Endothelial cell of umbilical vein (primary cell): Measurements from ENCODE around the gene EIF4E. TPM values are rescaled to one million over a fixed set of nuclear protein-coding genes. Genes with fewer than 3 reads are reported as not detected.

Experiments
- BruUV-seq: library from RNA; stranded (reverse); fragments of 400-500 nt; replicated peaks from 2 replicates; lab custom pipeline; 2021; lab: Mats Ljungman, UMichigan
- CTCF ChIA-PET: fragments of 300-600, 350-600 bp; sonication (Branson Sonifier 250); formaldehyde crosslinking; loops from one replicate; lab custom pipeline; 2021; ENCODE audit warnings: antibody characterized with exemption, inconsistent platforms; lab: Charles Lee
- POLR2A ChIA-PET: fragments of 300-600, 350-600 bp; sonication (Branson Sonifier 250); formaldehyde crosslinking; loops from one replicate; lab custom pipeline; 2021; ENCODE audit warnings: antibody characterized with exemption, inconsistent platforms; lab: Charles Lee
- DNase-seq: peaks from one replicate; pipeline ENCODE4 v3.0.0-alpha.2; 2011; ENCODE audit warnings: low read depth, low spot score
- FAIRE-seq: peaks from 2 replicates; lab custom pipeline; 2011; peaks lifted over from hg19 to GRCh38; lab: Jason Lieb, UNC
- H2AFZ ChIP-seq: 2 replicates; pipeline ENCODE4 v1.6.0; 2012; ENCODE audit warnings: low read depth, low read length, control low read depth, inconsistent platforms
- H3K27ac ChIP-seq: 2 replicates; pipeline ENCODE4 v1.5.1; 2011; ENCODE audit warnings: low read depth, mild to moderate bottlenecking, control low read depth, low read length, moderate library complexity; ENCODE audit not compliant: insufficient read depth
- H3K27me3 ChIP-seq, 2 experiments: 2 replicates each; pipeline versions ENCODE4 v1.6.0 to v1.6.1; 2011; ENCODE audit warnings: low read length in 2 of 2, mixed read lengths in 1 of 2; ENCODE audit not compliant: control insufficient read depth in 2 of 2, insufficient read depth in 2 of 2
- H3K36me3 ChIP-seq, 2 experiments: 2 replicates in 1 of 2; 3 replicates in 1 of 2; pipeline ENCODE4 v1.5.1; 2011; ENCODE audit warnings: low read length in 2 of 2, mild to moderate bottlenecking in 1 of 2, moderate library complexity in 1 of 2; ENCODE audit not compliant: control insufficient read depth in 2 of 2, insufficient read depth in 2 of 2; ENCODE audit errors: extremely low read depth in 1 of 2
- H3K4me1 ChIP-seq: 3 replicates; pipeline ENCODE4 v1.5.1; 2011; ENCODE audit warnings: mild to moderate bottlenecking, low read length; ENCODE audit not compliant: control insufficient read depth, insufficient read depth; ENCODE audit errors: extremely low read depth
- H3K4me2 ChIP-seq: 2 replicates; pipeline ENCODE4 v1.6.1; 2011; ENCODE audit warnings: low read length, control low read depth, mixed read lengths; ENCODE audit not compliant: insufficient read depth
- H3K4me3 ChIP-seq, 3 experiments: fragments of 200-600 bp in 1 of 3; sonication (generic), shearing (Covaris generic) in 1 of 3; replicated peaks in 1 of 3; 2 replicates each; pipeline ENCODE4 v1.5.1; 2011 to 2016; ENCODE audit warnings: control low read depth in 3 of 3, low read length in 3 of 3, mild to moderate bottlenecking in 2 of 3, inconsistent platforms in 1 of 3, low read depth in 1 of 3, moderate library complexity in 1 of 3; ENCODE audit not compliant: insufficient read depth in 1 of 3
- H3K79me2 ChIP-seq: 2 replicates; pipeline ENCODE4 v1.6.0; 2012; ENCODE audit warnings: low read length, inconsistent platforms; ENCODE audit not compliant: control insufficient read depth, insufficient read depth
- H3K9ac ChIP-seq: replicated peaks from 2 replicates; pipeline ENCODE3; 2011; ENCODE audit warnings: low read length, control low read depth; ENCODE audit not compliant: insufficient read depth; ENCODE audit errors: extremely low read depth
- H3K9me1 ChIP-seq: replicated peaks from 3 replicates; pipeline ENCODE4 v1.6.0; 2011; ENCODE audit warnings: mild to moderate bottlenecking, low read length; ENCODE audit not compliant: control insufficient read depth, insufficient read depth; ENCODE audit errors: extremely low read depth
- H3K9me3 ChIP-seq: replicated peaks from 2 replicates; pipeline ENCODE4 v1.5.1; 2012; ENCODE audit warnings: low read length, inconsistent platforms; ENCODE audit not compliant: control insufficient read depth, insufficient read depth
- H4K20me1 ChIP-seq: replicated peaks from 2 replicates; pipeline ENCODE3; 2011; ENCODE audit warnings: mild to moderate bottlenecking, low read length; ENCODE audit not compliant: control insufficient read depth, insufficient read depth; ENCODE audit errors: extremely low read depth
- CTCF ChIP-seq, 2 donors: IDR thresholded peaks; 1 replicate in 1 of 2; 2 replicates in 1 of 2; pipeline ENCODE4 v1.5.1; 2011; ENCODE audit warnings: low read length in 2 of 2, mild to moderate bottlenecking in 2 of 2, moderate library complexity in 2 of 2, control low read depth in 1 of 2, inconsistent platforms in 1 of 2, low read depth in 1 of 2; ENCODE audit not compliant: insufficient read depth in 1 of 2; ENCODE audit errors: extremely low read depth in 1 of 2
- EZH2 ChIP-seq: IDR thresholded peaks from 2 replicates; pipeline ENCODE4 v1.6.1; 2012; ENCODE audit warnings: borderline replicate concordance, low read depth, mild to moderate bottlenecking, moderate library complexity, low read length, inconsistent platforms; ENCODE audit not compliant: severe bottlenecking
- FOS ChIP-seq: IDR thresholded peaks from 2 replicates; pipeline ENCODE4 v1.6.1; 2011; ENCODE audit warnings: mild to moderate bottlenecking, low read length, moderate library complexity, borderline replicate concordance; ENCODE audit not compliant: insufficient read depth
- GATA2 ChIP-seq: IDR thresholded peaks from 2 replicates; pipeline ENCODE4 v1.7.0; 2011; ENCODE audit warnings: low read depth, mild to moderate bottlenecking, moderate library complexity, mixed read lengths, low read length; ENCODE audit not compliant: insufficient read length, insufficient read depth
- JUN ChIP-seq: IDR thresholded peaks from 2 replicates; pipeline ENCODE4 v1.6.1; 2011; ENCODE audit warnings: borderline replicate concordance, low read depth; ENCODE audit not compliant: insufficient read length, insufficient read depth
- MAX ChIP-seq: IDR thresholded peaks from 2 replicates; pipeline ENCODE4 v1.6.1; 2011; ENCODE audit not compliant: insufficient read depth, insufficient read length
- MYC ChIP-seq: IDR thresholded peaks from one replicate; pipeline ENCODE4 v1.6.1; 2011; ENCODE audit warnings: mild to moderate bottlenecking, low read depth, low read length
- POLR2A ChIP-seq: IDR thresholded peaks from 2 replicates; pipeline ENCODE4 v1.6.1; 2012; ENCODE audit warnings: low read depth, mild to moderate bottlenecking, control low read depth, low read length
- POLR2AphosphoS5 ChIP-seq: IDR thresholded peaks from 2 replicates; pipeline ENCODE4 v1.6.1; 2012; ENCODE audit warnings: low read depth, mild to moderate bottlenecking, control low read depth, low read length, moderate library complexity; ENCODE audit not compliant: insufficient read depth
- dilution Hi-C: fragments of 300-500 bp; cut with MboI; formaldehyde crosslinking; loops from one replicate; pipeline ENCODE4 v1.15.0; 2019; ENCODE audit warnings: low sequenced_read_pairs; ENCODE audit not compliant: extremely low pct_ligation_motif_present
- intact Hi-C: fragments of 100-400 bp; cut with micrococcal nuclease; formaldehyde crosslinking; loops from one replicate; pipeline ENCODE4 v1.10.0; 2022
- polyA plus RNA-seq, 4 experiments: library from polyadenylated mRNA; depleted of rRNA in 3 of 4; stranded (reverse) in 3 of 4; unstranded in 1 of 4; fragments of >200 nt; gene quantifications; 2 replicates each; pipeline versions ENCODE4 v1.2.1 to v1.2.3, GENCODE V29; 2011 to 2012; ENCODE audit warnings: missing spikeins in 1 of 4
- total RNA-seq: library from RNA; stranded (reverse); gene quantifications from 2 replicates; pipeline ENCODE4 v1.2.3, GENCODE V29; 2021

Gene EIF4E
- total and polyA plus RNA-seq, 2 donors (not counting 3 experiments of a cell fraction or from before 2014, with no cell fraction given) = 40.3 to 107 TPM

- Histone ChIP-seq H3K79me2 (peaks cover 14% of the 10 kb centered on the region), H3K36me3 (no peaks in the 10 kb centered on the region), H3K9me1 (no peaks in the 10 kb centered on the region), H4K20me1 (peaks cover 3% of the 10 kb centered on the region), H3K9ac (peak overlapping the region; percentile 39), H3K9me3 (no peaks in the 10 kb centered on the region), H3K27me3 (no peaks in the 10 kb centered on the region), H3K4me1 (peaks cover 26% of the 10 kb centered on the region), H2AFZ (peak overlapping the region; percentile 61), H3K4me3 (no peak overlapping the region), H3K4me2 (peak overlapping the region; percentile 71), H3K27ac (peak overlapping the region; percentile 58)
- intact Hi-C loops = no loop called here
- BruUV-seq = no TSS peak
- ChIA-PET POLR2A (no interaction called here), CTCF (interaction anchor here (0.8 to 1.6 kb wide), 3 partner anchors 9 to 123 kb away, joined by 3 to 5 read pairs (median 4); no protein-coding TSS in a partner anchor)
- DNase-seq = peak; percentile 80
- peak; percentile 91 for FAIRE-seq
- dilution Hi-C loops = no loop called here
- no peak for TF ChIP-seq GATA2
- no peak for TF ChIP-seq MYC
- TF ChIP-seq FOS = peak; percentile 80
- TF ChIP-seq POLR2A = no peak
- peak; percentile 91 for TF ChIP-seq JUN
- peak; percentile 65 for TF ChIP-seq POLR2AphosphoS5
- TF ChIP-seq MAX = no peak
- TF ChIP-seq EZH2 = no peak
- TF ChIP-seq CTCF (IDR thresholded peaks at IDR 0.05; ENCODE audit: extremely low read depth in 1 of 2, insufficient read depth in 1 of 2, low read depth in 1 of 2, low read length in 2 of 2) = no peak
These were observed 3.6 kb upstream of the EIF4E start for GRCh38 chr4:98932539-98932938.
